Psoas muscle (tissue), 8 donors: ENCODE results near the gene SP5. TPM values are rescaled to one million over a fixed set of nuclear protein-coding genes. Genes with fewer than 3 reads are reported as not detected.

ENCODE experiments used
- ATAC-seq, 4 donors: fragments of 200-7000 bp; cut with Tn5 transposase; one replicate each; pipeline ENCODE4 v1.9.1; 2020; ENCODE audit warnings: moderate library complexity in 3 of 4, mild to moderate bottlenecking in 2 of 4
- DNase-seq, 2 donors: peaks; one replicate each; pipeline ENCODE4 v3.0.0-alpha.2; 2020
- H3K27ac ChIP-seq: fragments of 200-600 bp; one replicate; pipeline ENCODE4 v1.8.0; 2022
- H3K27me3 ChIP-seq, 3 donors: fragments of 200-600 bp in 1 of 3; one replicate each; pipeline versions ENCODE4 v1.6.1 to v1.8.0; 2013 to 2022; ENCODE audit warnings: low read length in 2 of 3, mild to moderate bottlenecking in 2 of 3, moderate library complexity in 1 of 3; ENCODE audit not compliant: insufficient read depth in 3 of 3
- H3K36me3 ChIP-seq, 2 donors: fragments of 200-600 bp in 1 of 2; one replicate each; pipeline versions ENCODE4 v1.6.1 to v1.8.0; 2013 to 2022; ENCODE audit warnings: low read depth in 1 of 2, mild to moderate bottlenecking in 1 of 2, moderate library complexity in 1 of 2; ENCODE audit not compliant: insufficient read depth in 1 of 2
- H3K4me1 ChIP-seq: fragments of 200-600 bp; one replicate; pipeline ENCODE4 v1.8.0; 2022
- H3K4me3 ChIP-seq: fragments of 200-600 bp; one replicate; pipeline ENCODE4 v1.8.0; 2022; ENCODE audit warnings: mild to moderate bottlenecking
- H3K9me3 ChIP-seq: fragments of 200-600 bp; one replicate; pipeline ENCODE4 v1.8.0; 2022
- WGBS, 3 donors: extraction: QIAGEN DNeasy Blood & Tissue Kit; methylation state at CpG; one replicate each; pipeline versions ENCODE4 v1.1.6 to v1.1.7; 2013; 5-methylcytosine and 5-hydroxymethylcytosine counted together
- intact Hi-C, 2 donors: fragments of 100-400 bp; cut with DNase I; formaldehyde crosslinking; loops; one replicate each; pipeline versions ENCODE4 v1.11.0 to v1.14.2; 2022
- polyA plus RNA-seq, 3 donors: library from polyadenylated mRNA; stranded (reverse); fragments of 200-250 nt; gene quantifications; one replicate each; pipeline ENCODE4 v1.2.3, GENCODE V29; 2013
- total RNA-seq, 4 donors: library from RNA; stranded (reverse); fragmentation: NEBNext Ultra II Directional in 2 of 4; extraction: Animal tissue kit (Norgen Biotek cat#: 25700) in 2 of 4; gene quantifications; one replicate each; pipeline versions ENCODE4 v1.2.1 to v1.2.4, GENCODE V29; 2021 to 2023
- TF ChIP-seq, protein P1 (sequence below): fragments of 200-600 bp; IDR thresholded peaks from one replicate; pipeline ENCODE4 v1.8.0; 2022; ENCODE audit warnings: antibody characterized with exemption
- donor health status: healthy with polysubstance abuse.
- donor health status: DM: no; HTN: no; CAD: no; lungs with moderate emphysema.
- donor health status: Bipolar disorder and iron deficiency.
- donor health status: healthy.
- donor health status: DM: yes; HTN: yes; CAD: no.
- donor health status: DM: no; HTN: no; CAD: no.
- donor health status: DM: no; HTN: no; CAD: no.
- donor health status: DM: yes; HTN: yes; CAD: no.

Gene SP5
- total and polyA plus RNA-seq, 7 donors: 0.07 to 1.0 (median 0.12) TPM; not detected in 1

DNA sequence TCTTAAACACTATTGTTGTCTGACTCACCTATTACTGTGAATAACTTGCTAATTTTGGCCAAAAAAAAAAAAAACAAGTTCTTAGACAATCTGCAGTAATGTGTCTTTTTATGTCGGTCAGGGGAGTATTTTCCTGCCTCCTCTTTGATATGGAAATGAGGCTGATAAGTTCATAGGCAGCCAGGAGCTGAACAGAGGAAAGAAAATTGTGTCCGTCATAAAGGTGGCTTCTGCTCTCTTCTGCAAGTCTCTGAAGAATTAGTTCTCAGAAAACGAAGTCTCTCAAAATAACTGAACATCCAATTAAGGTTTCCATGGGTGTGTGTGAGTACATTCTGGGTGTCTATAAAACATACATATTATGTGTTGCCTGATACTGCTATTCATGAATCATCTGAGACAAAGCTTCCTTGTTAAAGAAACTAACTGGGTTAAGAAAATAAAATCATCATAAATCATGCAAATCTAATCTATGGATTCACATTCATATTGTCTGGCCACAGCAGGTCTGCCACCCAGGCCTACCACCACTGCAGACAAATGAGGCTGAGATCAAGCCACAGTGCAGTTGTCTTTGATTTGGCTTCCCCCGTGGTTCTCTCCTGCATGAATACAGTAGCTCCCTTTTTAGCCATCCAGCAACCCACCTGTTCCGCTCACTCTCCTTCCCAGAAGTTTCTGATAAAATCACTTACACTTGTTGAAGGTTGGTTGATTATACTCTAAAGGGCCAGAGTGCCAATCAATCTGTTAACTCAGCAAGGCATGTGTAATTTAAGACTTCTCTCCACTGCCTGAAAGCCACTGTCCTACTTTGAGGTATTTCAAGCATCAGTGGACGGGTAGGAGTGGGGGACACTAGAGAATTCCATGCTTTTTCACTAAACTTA is 19.4 kb upstream of the SP5 start:
- intact Hi-C loops: no loop called here
- Histone ChIP-seq H3K36me3 (no peaks in the 10 kb centered on the region), H3K27ac (no peak overlapping the region), H3K9me3 (no peaks in the 10 kb centered on the region), H3K27me3 (no peaks in the 10 kb centered on the region), H3K4me1 (no peaks in the 10 kb centered on the region), H3K4me3 (no peak overlapping the region)
- no peak for ATAC-seq
- TF ChIP-seq, protein P1, sequence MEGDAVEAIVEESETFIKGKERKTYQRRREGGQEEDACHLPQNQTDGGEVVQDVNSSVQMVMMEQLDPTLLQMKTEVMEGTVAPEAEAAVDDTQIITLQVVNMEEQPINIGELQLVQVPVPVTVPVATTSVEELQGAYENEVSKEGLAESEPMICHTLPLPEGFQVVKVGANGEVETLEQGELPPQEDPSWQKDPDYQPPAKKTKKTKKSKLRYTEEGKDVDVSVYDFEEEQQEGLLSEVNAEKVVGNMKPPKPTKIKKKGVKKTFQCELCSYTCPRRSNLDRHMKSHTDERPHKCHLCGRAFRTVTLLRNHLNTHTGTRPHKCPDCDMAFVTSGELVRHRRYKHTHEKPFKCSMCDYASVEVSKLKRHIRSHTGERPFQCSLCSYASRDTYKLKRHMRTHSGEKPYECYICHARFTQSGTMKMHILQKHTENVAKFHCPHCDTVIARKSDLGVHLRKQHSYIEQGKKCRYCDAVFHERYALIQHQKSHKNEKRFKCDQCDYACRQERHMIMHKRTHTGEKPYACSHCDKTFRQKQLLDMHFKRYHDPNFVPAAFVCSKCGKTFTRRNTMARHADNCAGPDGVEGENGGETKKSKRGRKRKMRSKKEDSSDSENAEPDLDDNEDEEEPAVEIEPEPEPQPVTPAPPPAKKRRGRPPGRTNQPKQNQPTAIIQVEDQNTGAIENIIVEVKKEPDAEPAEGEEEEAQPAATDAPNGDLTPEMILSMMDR: no peak
- no peak for DNase-seq
- WGBS, 3 donors: 44 to 66% (median 59%) methylated on average over 6 of the region's 6 CpGs

DNA sequence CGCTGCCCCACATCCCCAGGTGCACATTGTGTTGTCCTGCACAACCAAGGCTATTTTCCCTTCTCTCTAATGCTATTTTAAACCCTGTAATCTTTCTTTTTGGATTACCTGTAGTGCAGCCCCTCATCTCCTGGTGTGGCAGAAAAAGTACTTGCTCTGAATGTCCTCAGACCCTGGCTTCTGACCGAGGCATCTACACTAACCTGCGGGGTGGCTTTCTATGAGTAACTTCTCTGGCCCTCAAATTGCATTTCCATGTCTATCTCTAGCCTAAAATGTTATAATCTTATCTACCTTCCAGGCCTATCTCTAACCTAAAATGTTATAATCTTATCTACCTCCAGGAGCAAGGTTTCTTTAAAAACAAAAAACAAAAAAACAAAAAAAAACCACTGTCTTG is 18.2 kb upstream of the SP5 start:
- Histone ChIP-seq H3K9me3 (no peaks in the 10 kb centered on the region), H3K27ac (no peak overlapping the region), H3K4me3 (no peak overlapping the region), H3K27me3 (no peaks in the 10 kb centered on the region), H3K36me3 (no peaks in the 10 kb centered on the region), H3K4me1 (no peaks in the 10 kb centered on the region)
- DNase-seq: no peak
- intact Hi-C loops: no loop called here
- WGBS, 3 donors: 92 to 97% (median 97%) methylated on average over 3 of the region's 3 CpGs
- TF ChIP-seq, protein P1: no peak
- no peak for ATAC-seq

DNA sequence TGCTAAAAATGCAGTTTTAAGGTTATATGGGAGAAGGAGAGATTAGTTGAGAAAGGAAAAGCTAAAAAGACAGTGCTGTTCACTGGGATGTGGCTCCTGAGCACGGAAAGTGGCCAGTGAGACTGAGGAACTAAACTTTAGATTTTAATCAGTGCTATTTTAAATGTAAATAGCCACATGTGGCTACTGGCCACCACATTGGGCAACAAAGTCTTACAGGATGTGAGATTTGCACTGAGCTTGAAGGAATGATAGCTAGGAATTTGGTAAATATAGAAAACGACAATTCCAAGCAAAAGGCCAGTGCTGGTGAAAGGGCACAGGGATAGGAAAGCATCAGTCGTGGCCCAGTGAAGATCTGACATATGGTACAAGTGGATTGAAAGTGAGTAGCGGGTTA is 14.1 kb upstream of the SP5 start:
- no peak overlapping the region for H3K4me3 ChIP-seq
- DNase-seq (no peak), ATAC-seq (no peak)
- no peaks in the 10 kb centered on the region for H3K36me3 ChIP-seq
- H3K4me1 ChIP-seq: no peaks in the 10 kb centered on the region
- 80 to 88% (median 88%) methylated on average over 4 of the region's 4 CpGs for WGBS, 3 donors
- no peaks in the 10 kb centered on the region for H3K27me3 ChIP-seq
- H3K9me3 ChIP-seq: no peaks in the 10 kb centered on the region
- H3K27ac ChIP-seq: no peak overlapping the region
- intact Hi-C loops: loop anchor here in 1 of 2 donors (10.0 kb wide), 1 partner anchor 114 kb away; the partner anchor contains the start of gene GAD1
- TF ChIP-seq, protein P1: no peak

DNA sequence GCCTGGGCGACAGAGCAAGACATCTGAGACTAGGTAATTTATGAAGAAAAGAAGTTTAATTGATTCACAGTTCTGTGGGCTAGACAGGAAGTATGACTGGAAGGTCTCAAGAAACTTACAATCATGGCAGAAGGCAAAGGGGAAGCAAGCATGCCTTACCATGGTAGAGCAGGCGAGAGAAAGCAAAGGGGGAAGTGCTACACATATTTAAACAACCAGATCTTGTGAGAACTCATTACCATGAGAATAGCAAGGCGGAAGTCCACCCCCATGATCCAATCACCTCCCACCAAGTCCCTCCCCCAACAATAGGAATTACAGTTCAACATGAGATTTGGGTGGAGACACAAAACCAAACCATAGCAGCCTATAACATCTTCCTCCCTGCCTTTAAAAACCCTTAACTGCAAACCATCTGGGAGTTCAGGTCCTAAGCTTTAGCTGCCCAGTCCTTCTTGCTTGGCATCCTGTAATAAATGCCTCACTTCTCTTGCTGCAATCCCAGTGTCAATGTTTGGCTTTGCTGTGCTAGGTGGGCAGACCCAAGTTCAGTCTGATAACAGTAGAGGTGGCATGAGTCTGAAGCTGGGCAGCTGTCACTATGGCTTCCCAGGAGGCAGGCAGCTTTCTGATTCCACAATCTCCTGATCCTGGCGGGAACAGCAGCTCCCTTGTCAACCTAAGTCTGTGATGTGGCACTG is 11.2 kb upstream of the SP5 start:
- no peak overlapping the region for H3K27ac ChIP-seq
- no peaks in the 10 kb centered on the region for H3K4me1 ChIP-seq
- DNase-seq (no peak), ATAC-seq (no peak)
- TF ChIP-seq, protein P1: no peak
- H3K4me3 ChIP-seq: no peak overlapping the region
- H3K36me3 ChIP-seq: no peaks in the 10 kb centered on the region
- intact Hi-C loops: loop anchor here in 1 of 2 donors (10.0 kb wide), 1 partner anchor 111 kb away; the partner anchor contains the start of gene GAD1
- H3K27me3 ChIP-seq: peaks cover 0 to 10% (median 0%) of the 10 kb centered on the region in 3 donors
- 88 to 94% (median 92%) methylated on average over 4 of the region's 4 CpGs for WGBS, 3 donors
- no peaks in the 10 kb centered on the region for H3K9me3 ChIP-seq
